ENCODE measurements around the gene ANKRD2.

Gene ANKRD2

GRCh38 chr10:97590082-97590747 is 17.6 kb downstream of the ANKRD2 start:
- ChIA-PET POLR2A (no interaction called here), CTCF (interaction anchor here (0.6 to 5.7 kb wide), 6 partner anchors 15 to 37 kb away, joined by 3 to 32 read pairs (median 4); partner anchors contain the start of gene ANKRD2)
- no peak for DNase-seq (ENCODE audit: low read depth, low spot score)
- TF ChIP-seq CTCF (IDR thresholded peaks at IDR 0.05; ENCODE audit: insufficient read depth, low read length, missing control alignments): no peak
- no peak overlapping the region for H3K4me3 ChIP-seq (ENCODE audit: low read depth, low read length)

GRCh38 chr10:97590748-97591495 is 18.3 kb downstream of the ANKRD2 start:
- no peak for TF ChIP-seq CTCF (IDR thresholded peaks at IDR 0.05; ENCODE audit: insufficient read depth, low read length, missing control alignments)
- ChIA-PET CTCF (interaction anchor here (0.6 to 5.7 kb wide), 7 partner anchors 15 to 126 kb away, joined by 3 to 32 read pairs (median 4); partner anchors contain the start of gene ANKRD2), POLR2A (no interaction called here)
- H3K4me3 ChIP-seq (ENCODE audit: low read depth, low read length): no peak overlapping the region
- DNase-seq (ENCODE audit: low read depth, low spot score): no peak

GRCh38 chr10:97593421-97593820 is 20.8 kb downstream of the ANKRD2 start:
- POLR2A ChIA-PET: no interaction called here
- TF ChIP-seq CTCF (IDR thresholded peaks at IDR 0.05; ENCODE audit: insufficient read depth, low read length, missing control alignments): no peak
- DNase-seq (ENCODE audit: low read depth, low spot score): no peak
- no peak overlapping the region for H3K4me3 ChIP-seq (ENCODE audit: low read depth, low read length)
- CTCF ChIA-PET: interaction anchor here (1.8 to 5.7 kb wide), 3 partner anchors 14 to 22 kb away, joined by 4 to 32 read pairs (median 7); partner anchors contain the start of gene ANKRD2

- peak; percentile 53 for DNase-seq (ENCODE audit: low read depth, low spot score)
- no peak overlapping the region for H3K4me3 ChIP-seq (ENCODE audit: low read depth, low read length)
- CTCF ChIA-PET: interaction anchor here (0.8 to 4.3 kb wide), 9 partner anchors 9 to 190 kb away, joined by 3 to 35 read pairs (median 4); partner anchors contain the start of genes ANKRD2 and HOGA1
- TF ChIP-seq CTCF (IDR thresholded peaks at IDR 0.05; ENCODE audit: insufficient read depth, low read length, missing control alignments): no peak
- POLR2A ChIA-PET: interaction anchor here (0.6 kb wide), 3 partner anchors 10 to 117 kb away, joined by 3 read pairs; no protein-coding TSS in a partner anchor
These were observed 23.8 kb downstream of the ANKRD2 start for GRCh38 chr10:97596101-97597082.

- ChIA-PET CTCF (interaction anchor here (0.7 to 4.3 kb wide), 5 partner anchors 14 to 104 kb away, joined by 3 to 35 read pairs (median 3); partner anchors contain the start of gene ANKRD2), POLR2A (no interaction called here)
- no peak for TF ChIP-seq CTCF (IDR thresholded peaks at IDR 0.05; ENCODE audit: insufficient read depth, low read length, missing control alignments)
- DNase-seq (ENCODE audit: low read depth, low spot score): no peak
- no peak overlapping the region for H3K4me3 ChIP-seq (ENCODE audit: low read depth, low read length)
These were observed 25.2 kb downstream of the ANKRD2 start for GRCh38 chr10:97597778-97598177.

Measured in AG04449 (cell line).